MM.1S (cell line): ENCODE results near the gene TUFM.

Experiments
- DNase-seq: peaks from one replicate; pipeline ENCODE4 v3.0.0-alpha.2; 2015
- H2AFZ ChIP-seq: fragments of 300-600 bp; sonication (generic); 2 replicates; pipeline ENCODE4 v1.6.0; 2016; ENCODE audit warnings: antibody characterized with exemption, low read length
- H3F3A ChIP-seq: fragments of 300-600 bp; sonication (generic); 2 replicates; pipeline ENCODE4 v1.6.1; 2016; ENCODE audit warnings: mild to moderate bottlenecking, antibody characterized with exemption, low read length, moderate library complexity, mixed read lengths; ENCODE audit not compliant: insufficient read depth
- H3K27ac ChIP-seq: fragments of 300-600 bp; sonication (generic); 2 replicates; pipeline ENCODE4 v1.5.1; 2016; ENCODE audit warnings: mild to moderate bottlenecking, low read length
- H3K27me3 ChIP-seq: fragments of 300-600 bp; sonication (generic); replicated peaks from 2 replicates; pipeline ENCODE4 v1.6.0; 2016; ENCODE audit warnings: low read length; ENCODE audit not compliant: insufficient read depth
- H3K36me3 ChIP-seq: fragments of 300-600 bp; sonication (generic); replicated peaks from 2 replicates; pipeline ENCODE4 v1.6.1; 2016; ENCODE audit warnings: mild to moderate bottlenecking, low read length, mixed read lengths; ENCODE audit not compliant: insufficient read depth
- H3K4me1 ChIP-seq: fragments of 300-600 bp; sonication (generic); 2 replicates; pipeline ENCODE4 v1.6.1; 2016; ENCODE audit warnings: low read length, mixed read lengths
- H3K4me2 ChIP-seq: fragments of 300-600 bp; sonication (generic); 2 replicates; pipeline ENCODE4 v1.6.0; 2016; ENCODE audit warnings: low read depth, low read length
- H3K4me3 ChIP-seq: fragments of 300-600 bp; sonication (generic); 2 replicates; pipeline ENCODE4 v1.5.1; 2016; ENCODE audit warnings: low read length, mixed read lengths
- H3K79me2 ChIP-seq: fragments of 300-600 bp; sonication (generic); 2 replicates; pipeline ENCODE4 v1.6.1; 2016; ENCODE audit warnings: mixed run types, low read length, mixed read lengths
- H3K9ac ChIP-seq: fragments of 300-600 bp; sonication (generic); 2 replicates; pipeline ENCODE4 v1.6.1; 2016; ENCODE audit warnings: low read length, mixed read lengths
- H3K9me2 ChIP-seq: fragments of 300-600 bp; sonication (generic); replicated peaks from 2 replicates; pipeline ENCODE4 v1.6.1; 2016; ENCODE audit warnings: mild to moderate bottlenecking, low read length, mixed read lengths; ENCODE audit not compliant: insufficient read depth
- H3K9me3 ChIP-seq: fragments of 300-600 bp; sonication (generic); replicated peaks from 2 replicates; pipeline ENCODE4 v1.6.1; 2016; ENCODE audit warnings: mild to moderate bottlenecking, low read length, mixed read lengths; ENCODE audit not compliant: insufficient read depth
- H4K20me1 ChIP-seq: fragments of 300-600 bp; sonication (generic); 2 replicates; pipeline ENCODE4 v1.6.1; 2016; ENCODE audit warnings: mild to moderate bottlenecking, low read length, moderate library complexity, mixed read lengths; ENCODE audit not compliant: insufficient read depth
- CTCF ChIP-seq: fragments of 300-600 bp; sonication (generic); IDR thresholded peaks from 2 replicates; pipeline ENCODE4 v1.5.1; 2016; ENCODE audit warnings: antibody characterized with exemption, low read length, mixed read lengths
- EZH2 ChIP-seq: fragments of 300-600 bp; sonication (generic); optimal IDR thresholded peaks from 2 replicates; pipeline ENCODE3; 2017; ENCODE audit warnings: low read depth, mild to moderate bottlenecking, antibody characterized with exemption, low read length, mixed read lengths
- EZH2phosphoT487 ChIP-seq: fragments of 300-600 bp; sonication (generic); IDR thresholded peaks from 2 replicates; pipeline ENCODE4 v1.6.1; 2018; ENCODE audit warnings: antibody characterized with exemption, low read length

Gene TUFM

GRCh38 chr16:28878083-28878926, 32.2 kb upstream of the TUFM start, which contains the start of gene ATP2A1:
TSS of gene ATP2A1 (plus strand) at chr16:28878488. CDS start at chr16:28878672, 184 bp downstream.
- H3K9me3 ChIP-seq = no peaks in the 10 kb centered on the region
- no peaks in the 10 kb centered on the region for H3K79me2 ChIP-seq
- no peak for TF ChIP-seq EZH2phosphoT487
- TF ChIP-seq EZH2 = no peak
- no peak for TF ChIP-seq CTCF
- no peak within 1 kb of the TSS for H3K27ac ChIP-seq
- no peak for DNase-seq
- H3K4me2 ChIP-seq = peak within 1 kb of the TSS; percentile 95
- no peaks in the 10 kb centered on the region for H3K9me2 ChIP-seq
- no peaks in the 10 kb centered on the region for H3F3A ChIP-seq
- peaks cover 6% of the 10 kb centered on the region; the same call in 1 of the 2 replicates for H3K4me1 ChIP-seq
- H2AFZ ChIP-seq = peak within 1 kb of the TSS; percentile 99
- no peaks in the 10 kb centered on the region for H3K27me3 ChIP-seq
- H4K20me1 ChIP-seq = no peaks in the 10 kb centered on the region
- no peaks in the 10 kb centered on the region for H3K36me3 ChIP-seq
- peak within 1 kb of the TSS; percentile 68; the same call in 1 of the 2 replicates for H3K9ac ChIP-seq
- peak within 1 kb of the TSS; percentile 87 for H3K4me3 ChIP-seq

GRCh38 chr16:28877655-28878000, 31.5 kb upstream of the TUFM start:
- Histone ChIP-seq H3K79me2 (no peaks in the 10 kb centered on the region), H4K20me1 (no peaks in the 10 kb centered on the region), H3K27ac (no peak overlapping the region), H3F3A (no peaks in the 10 kb centered on the region), H3K4me2 (no peak overlapping the region), H3K36me3 (no peaks in the 10 kb centered on the region), H3K4me1 (peaks cover 6% of the 10 kb centered on the region; the same call in 1 of the 2 replicates), H3K9me3 (no peaks in the 10 kb centered on the region), H2AFZ (no peak overlapping the region), H3K9me2 (no peaks in the 10 kb centered on the region), H3K9ac (no peak overlapping the region), H3K4me3 (no peak overlapping the region), H3K27me3 (no peaks in the 10 kb centered on the region)
- no peak for DNase-seq
- no peak for TF ChIP-seq CTCF
- no peak for TF ChIP-seq EZH2phosphoT487
- no peak for TF ChIP-seq EZH2

- no peaks in the 10 kb centered on the region for H3K36me3 ChIP-seq
- DNase-seq = no peak
- H4K20me1 ChIP-seq = no peaks in the 10 kb centered on the region
- H3K9me3 ChIP-seq = no peaks in the 10 kb centered on the region
- H3K4me1 ChIP-seq = peaks cover 6% of the 10 kb centered on the region; the same call in 1 of the 2 replicates
- no peak overlapping the region for H3K9ac ChIP-seq
- no peak overlapping the region for H3K4me3 ChIP-seq
- no peak overlapping the region for H3K4me2 ChIP-seq
- TF ChIP-seq CTCF (no peak), EZH2 (no peak), EZH2phosphoT487 (no peak)
- no peaks in the 10 kb centered on the region for H3F3A ChIP-seq
- no peaks in the 10 kb centered on the region for H3K27me3 ChIP-seq
- H3K79me2 ChIP-seq = no peaks in the 10 kb centered on the region
- H2AFZ ChIP-seq = no peak overlapping the region
- no peaks in the 10 kb centered on the region for H3K9me2 ChIP-seq
- no peak overlapping the region for H3K27ac ChIP-seq
Measured at GRCh38 chr16:28876973-28877654, 31.0 kb upstream of the TUFM start.
